Astrocyte (in vitro differentiated cells and primary cell): Measurements from ENCODE around the gene CBLN3. TPM values are rescaled to one million over a fixed set of nuclear protein-coding genes. Genes with fewer than 3 reads are reported as not detected.

Source experiments
- DNase-seq: peaks from one replicate; pipeline ENCODE4 v3.0.0-alpha.2; 2010; ENCODE audit warnings: low read depth
- FAIRE-seq: peaks from 2 replicates; lab custom pipeline; 2011; peaks lifted over from hg19 to GRCh38; lab: Jason Lieb, UNC
- H2AFZ ChIP-seq: 2 replicates; pipeline ENCODE4 v1.6.0; 2012; ENCODE audit warnings: low read depth, low read length, inconsistent platforms
- H3K27ac ChIP-seq: 2 replicates; pipeline ENCODE4 v1.5.1; 2011; ENCODE audit warnings: low read depth, low read length, inconsistent platforms
- H3K27me3 ChIP-seq: 2 replicates; pipeline ENCODE4 v1.6.0; 2011; ENCODE audit warnings: low read length, inconsistent platforms; ENCODE audit not compliant: insufficient read depth
- H3K36me3 ChIP-seq: 2 replicates; pipeline ENCODE4 v1.5.1; 2011; ENCODE audit warnings: low read length, inconsistent platforms; ENCODE audit not compliant: insufficient read depth
- H3K4me1 ChIP-seq: 2 replicates; pipeline ENCODE4 v1.5.1; 2011; ENCODE audit warnings: low read length, inconsistent platforms; ENCODE audit not compliant: insufficient read depth
- H3K4me2 ChIP-seq: 2 replicates; pipeline ENCODE4 v1.6.0; 2012; ENCODE audit warnings: low read length, inconsistent platforms
- H3K4me3 ChIP-seq: 2 replicates; pipeline ENCODE4 v1.5.1; 2011; ENCODE audit warnings: low read depth, mild to moderate bottlenecking, low read length, inconsistent platforms; ENCODE audit not compliant: insufficient read depth
- H3K79me2 ChIP-seq: 2 replicates; pipeline ENCODE4 v1.6.0; 2012; ENCODE audit warnings: mild to moderate bottlenecking, low read length, inconsistent platforms; ENCODE audit not compliant: insufficient read depth
- H3K9ac ChIP-seq: 2 replicates; pipeline ENCODE4 v1.6.0; 2012; ENCODE audit warnings: mild to moderate bottlenecking, low read length, inconsistent platforms
- H3K9me3 ChIP-seq: 2 replicates; pipeline ENCODE4 v1.5.1; 2012; ENCODE audit warnings: low read depth, mild to moderate bottlenecking, low read length, inconsistent platforms; ENCODE audit not compliant: insufficient read depth
- H4K20me1 ChIP-seq: 2 replicates; pipeline ENCODE4 v1.6.0; 2012; ENCODE audit warnings: low read length, inconsistent platforms; ENCODE audit not compliant: insufficient read depth
- H3K27ac Mint-ChIP-seq: one replicate; pipeline ENCODE4 v1.8.0; 2021; ENCODE audit warnings: mild to moderate bottlenecking, mixed read lengths; ENCODE audit not compliant: unreplicated experiment
- H3K27me3 Mint-ChIP-seq: one replicate; pipeline ENCODE4 v1.8.0; 2021; ENCODE audit warnings: low read depth, mixed read lengths; ENCODE audit not compliant: unreplicated experiment
- H3K36me3 Mint-ChIP-seq: one replicate; pipeline ENCODE4 v1.8.0; 2021; ENCODE audit warnings: low read depth, mixed read lengths; ENCODE audit not compliant: unreplicated experiment
- H3K4me1 Mint-ChIP-seq: one replicate; pipeline ENCODE4 v1.8.0; 2021; ENCODE audit warnings: low read depth, mixed read lengths; ENCODE audit not compliant: unreplicated experiment
- H3K4me3 Mint-ChIP-seq: one replicate; pipeline ENCODE4 v1.8.0; 2021; ENCODE audit warnings: mild to moderate bottlenecking, moderate library complexity, mixed read lengths; ENCODE audit not compliant: unreplicated experiment
- H3K9me3 Mint-ChIP-seq: one replicate; pipeline ENCODE4 v1.8.0; 2021; ENCODE audit warnings: mild to moderate bottlenecking, mixed read lengths; ENCODE audit not compliant: unreplicated experiment
- CTCF ChIP-seq: IDR thresholded peaks from 2 replicates; pipeline ENCODE4 v1.5.1; 2011; ENCODE audit warnings: low read depth, mild to moderate bottlenecking, inconsistent platforms, low read length, moderate library complexity; ENCODE audit not compliant: insufficient read depth
- EZH2 ChIP-seq: IDR thresholded peaks from 2 replicates; pipeline ENCODE4 v1.6.1; 2012; ENCODE audit warnings: mild to moderate bottlenecking, low read length, inconsistent platforms; ENCODE audit not compliant: insufficient read depth
- total RNA-seq: library from RNA; stranded (reverse); gene quantifications from 2 replicates; pipeline ENCODE4 v1.2.1, GENCODE V29; 2021

CBLN3 gene
- total RNA-seq, 1 donor from 2014 or later: 3.9 TPM

GRCh38 chr14:24438223-24439097 is 9.0 kb upstream of the CBLN3 start:
- Histone ChIP-seq H3K4me1 (peaks cover 12% of the 10 kb centered on the region), H3K4me2 (no peak overlapping the region), H3K9ac (no peak overlapping the region), H2AFZ (no peak overlapping the region), H4K20me1 (peaks cover 53% of the 10 kb centered on the region), H3K27me3 (no peaks in the 10 kb centered on the region), H3K79me2 (peaks cover 32% of the 10 kb centered on the region), H3K27ac (no peak overlapping the region), H3K36me3 (peaks cover 31% of the 10 kb centered on the region), H3K9me3 (no peaks in the 10 kb centered on the region), H3K4me3 (no peak overlapping the region)
- peaks cover 9% of the 10 kb centered on the region for H3K36me3 Mint-ChIP-seq
- no peak overlapping the region for H3K27ac Mint-ChIP-seq
- no peaks in the 10 kb centered on the region for H3K27me3 Mint-ChIP-seq
- H3K4me3 Mint-ChIP-seq: no peak overlapping the region
- FAIRE-seq (no peak), DNase-seq (no peak)
- H3K9me3 Mint-ChIP-seq: no peaks in the 10 kb centered on the region
- no peak for TF ChIP-seq CTCF
- no peak for TF ChIP-seq EZH2
- H3K4me1 Mint-ChIP-seq: peaks cover 3% of the 10 kb centered on the region

- FAIRE-seq (no peak), DNase-seq (no peak)
- no peak overlapping the region for H3K4me3 ChIP-seq
- no peaks in the 10 kb centered on the region for H3K9me3 ChIP-seq
- Mint-ChIP-seq H3K27ac (no peak overlapping the region), H3K4me1 (peaks cover 8% of the 10 kb centered on the region), H3K4me3 (no peak overlapping the region), H3K36me3 (peaks cover 9% of the 10 kb centered on the region), H3K27me3 (no peaks in the 10 kb centered on the region), H3K9me3 (no peaks in the 10 kb centered on the region)
- no peaks in the 10 kb centered on the region for H3K27me3 ChIP-seq
- H3K36me3 ChIP-seq: peaks cover 38% of the 10 kb centered on the region
- no peak overlapping the region for H3K4me2 ChIP-seq
- peaks cover 13% of the 10 kb centered on the region for H3K4me1 ChIP-seq
- no peak for TF ChIP-seq CTCF
- TF ChIP-seq EZH2: no peak
- H3K27ac ChIP-seq: no peak overlapping the region
- peaks cover 37% of the 10 kb centered on the region for H3K79me2 ChIP-seq
- peaks cover 60% of the 10 kb centered on the region for H4K20me1 ChIP-seq
- H3K9ac ChIP-seq: no peak overlapping the region
- no peak overlapping the region for H2AFZ ChIP-seq
Observed at GRCh38 chr14:24437736-24438067, 8.2 kb upstream of the CBLN3 start.
